Parathyroid adenoma (tissue), 2 donors: ENCODE data around the gene DNAH9.

ENCODE experiments used
- H2AFZ ChIP-seq: fragments of 300-600 bp; sonication (generic); one replicate; pipeline ENCODE4 v1.7.0; 2017; ENCODE audit warnings: antibody characterized with exemption, mild to moderate bottlenecking
- H3K27ac ChIP-seq: fragments of 300-600 bp; sonication (generic); one replicate; pipeline ENCODE4 v1.7.0; 2017
- H3K27me3 ChIP-seq: fragments of 300-600 bp; sonication (generic); one replicate; pipeline ENCODE4 v1.7.0; 2017; ENCODE audit warnings: low read length; ENCODE audit not compliant: control insufficient read depth, insufficient read depth
- H3K36me3 ChIP-seq: fragments of 300-600 bp; sonication (generic); one replicate; pipeline ENCODE4 v1.7.0; 2017; ENCODE audit warnings: low read length; ENCODE audit not compliant: control insufficient read depth, insufficient read depth
- H3K4me1 ChIP-seq: fragments of 300-600 bp; sonication (generic); one replicate; pipeline ENCODE4 v1.7.0; 2017; ENCODE audit warnings: control low read depth
- H3K4me2 ChIP-seq: fragments of 300-600 bp; sonication (generic); one replicate; pipeline ENCODE4 v1.7.0; 2017; ENCODE audit warnings: low read length
- H3K4me3 ChIP-seq: fragments of 300-600 bp; sonication (generic); one replicate; pipeline ENCODE4 v1.7.0; 2017; ENCODE audit warnings: low read depth, low read length
- H3K79me2 ChIP-seq: fragments of 300-600 bp; sonication (generic); one replicate; pipeline ENCODE4 v1.7.0; 2017; ENCODE audit warnings: control low read depth
- H3K9ac ChIP-seq: fragments of 300-600 bp; sonication (generic); one replicate; pipeline ENCODE4 v1.7.0; 2017; ENCODE audit warnings: mild to moderate bottlenecking
- H3K9me3 ChIP-seq: fragments of 300-600 bp; sonication (generic); one replicate; pipeline ENCODE4 v1.7.0; 2017; ENCODE audit warnings: low read length; ENCODE audit not compliant: control insufficient read depth
- TF ChIP-seq, protein P1 (sequence below): fragments of 300-600 bp; sonication (generic); IDR thresholded peaks from one replicate; pipeline ENCODE4 v1.7.0; 2017; ENCODE audit warnings: antibody characterized with exemption, mild to moderate bottlenecking
- donor health status: primary hyperparathyroidism.

DNAH9 gene

DNA sequence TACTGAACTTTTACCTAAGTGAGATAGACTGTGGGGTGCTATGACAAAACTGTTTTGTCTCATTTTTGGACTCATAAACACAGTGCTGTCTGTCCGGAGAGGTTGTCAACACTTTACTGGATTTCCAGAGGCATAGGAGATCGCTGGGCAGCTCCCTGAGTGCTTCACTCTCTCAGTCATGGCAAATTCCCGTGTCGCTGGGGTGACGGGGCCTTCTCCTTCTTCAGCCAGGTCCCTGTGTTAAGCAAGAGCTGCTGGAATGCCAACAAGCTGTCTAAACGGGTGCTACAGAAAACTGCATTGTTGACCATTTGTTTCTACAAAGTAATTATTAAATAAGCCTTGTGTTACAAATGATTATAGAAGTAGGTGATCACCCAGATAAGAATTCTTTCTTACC lies 141.6 kb downstream of the DNAH9 start:
- Histone ChIP-seq H3K4me3 (no peak overlapping the region), H3K9me3 (no peaks in the 10 kb centered on the region), H3K9ac (no peak overlapping the region), H3K79me2 (no peaks in the 10 kb centered on the region), H3K27me3 (no peaks in the 10 kb centered on the region), H3K4me2 (no peak overlapping the region), H3K36me3 (no peaks in the 10 kb centered on the region), H3K27ac (no peak overlapping the region), H2AFZ (no peak overlapping the region), H3K4me1 (no peaks in the 10 kb centered on the region)
- TF ChIP-seq, protein P1, sequence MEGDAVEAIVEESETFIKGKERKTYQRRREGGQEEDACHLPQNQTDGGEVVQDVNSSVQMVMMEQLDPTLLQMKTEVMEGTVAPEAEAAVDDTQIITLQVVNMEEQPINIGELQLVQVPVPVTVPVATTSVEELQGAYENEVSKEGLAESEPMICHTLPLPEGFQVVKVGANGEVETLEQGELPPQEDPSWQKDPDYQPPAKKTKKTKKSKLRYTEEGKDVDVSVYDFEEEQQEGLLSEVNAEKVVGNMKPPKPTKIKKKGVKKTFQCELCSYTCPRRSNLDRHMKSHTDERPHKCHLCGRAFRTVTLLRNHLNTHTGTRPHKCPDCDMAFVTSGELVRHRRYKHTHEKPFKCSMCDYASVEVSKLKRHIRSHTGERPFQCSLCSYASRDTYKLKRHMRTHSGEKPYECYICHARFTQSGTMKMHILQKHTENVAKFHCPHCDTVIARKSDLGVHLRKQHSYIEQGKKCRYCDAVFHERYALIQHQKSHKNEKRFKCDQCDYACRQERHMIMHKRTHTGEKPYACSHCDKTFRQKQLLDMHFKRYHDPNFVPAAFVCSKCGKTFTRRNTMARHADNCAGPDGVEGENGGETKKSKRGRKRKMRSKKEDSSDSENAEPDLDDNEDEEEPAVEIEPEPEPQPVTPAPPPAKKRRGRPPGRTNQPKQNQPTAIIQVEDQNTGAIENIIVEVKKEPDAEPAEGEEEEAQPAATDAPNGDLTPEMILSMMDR: no peak

DNA sequence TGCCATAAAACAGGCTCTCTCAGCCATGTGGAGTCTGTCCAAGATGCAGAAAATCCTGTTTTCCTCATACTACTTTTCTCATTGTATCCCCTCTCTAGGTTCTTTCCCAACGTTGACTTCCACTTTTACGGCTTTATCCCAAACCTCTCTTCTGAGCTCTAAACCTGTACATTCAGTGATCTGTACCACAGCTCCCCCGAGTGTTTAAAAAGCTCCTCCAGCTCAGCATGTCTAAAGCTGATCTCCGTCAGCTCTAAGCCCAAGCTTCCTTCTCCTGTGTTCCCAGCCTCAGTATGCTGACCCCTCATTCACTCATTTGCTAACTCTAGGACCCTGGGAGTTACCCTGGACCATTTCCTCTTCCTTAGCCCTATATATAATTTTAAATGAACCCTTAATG lies 144.6 kb downstream of the DNAH9 start:
- Histone ChIP-seq H3K4me3 (no peak overlapping the region), H3K4me2 (no peak overlapping the region), H3K79me2 (no peaks in the 10 kb centered on the region), H2AFZ (no peak overlapping the region), H3K27me3 (no peaks in the 10 kb centered on the region), H3K9me3 (no peaks in the 10 kb centered on the region), H3K27ac (no peak overlapping the region), H3K36me3 (no peaks in the 10 kb centered on the region), H3K4me1 (no peaks in the 10 kb centered on the region), H3K9ac (no peak overlapping the region)
- TF ChIP-seq, protein P1: no peak

DNA sequence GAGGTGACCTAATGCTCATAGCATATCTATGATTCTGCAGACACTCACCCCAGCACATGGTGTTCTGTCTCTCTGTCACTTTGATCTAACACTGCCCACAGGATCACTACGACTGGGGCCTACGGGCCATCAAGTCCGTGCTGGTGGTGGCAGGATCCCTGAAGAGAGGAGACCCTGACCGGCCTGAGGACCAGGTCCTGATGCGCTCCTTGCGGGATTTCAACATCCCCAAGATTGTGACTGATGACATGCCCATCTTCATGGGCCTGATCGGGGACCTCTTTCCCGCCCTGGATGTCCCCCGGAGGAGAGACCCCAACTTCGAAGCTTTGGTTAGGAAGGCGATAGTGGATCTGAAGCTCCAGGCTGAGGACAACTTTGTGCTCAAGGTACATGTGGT lies 146.4 kb downstream of the DNAH9 start:
- Histone ChIP-seq H3K9ac (no peak overlapping the region), H3K27me3 (no peaks in the 10 kb centered on the region), H3K4me1 (no peaks in the 10 kb centered on the region), H3K79me2 (no peaks in the 10 kb centered on the region), H3K27ac (no peak overlapping the region), H2AFZ (no peak overlapping the region), H3K9me3 (no peaks in the 10 kb centered on the region), H3K4me3 (no peak overlapping the region), H3K36me3 (no peaks in the 10 kb centered on the region), H3K4me2 (no peak overlapping the region)
- TF ChIP-seq, protein P1: no peak

- no peak overlapping the region for H3K9ac ChIP-seq
- no peaks in the 10 kb centered on the region for H3K79me2 ChIP-seq
- H3K4me2 ChIP-seq: no peak overlapping the region
- no peaks in the 10 kb centered on the region for H3K36me3 ChIP-seq
- H3K4me1 ChIP-seq: no peaks in the 10 kb centered on the region
- no peaks in the 10 kb centered on the region for H3K9me3 ChIP-seq
- H2AFZ ChIP-seq: no peak overlapping the region
- no peak overlapping the region for H3K27ac ChIP-seq
- no peak overlapping the region for H3K4me3 ChIP-seq
- TF ChIP-seq, protein P1: no peak
- H3K27me3 ChIP-seq: no peaks in the 10 kb centered on the region
Measured at GRCh38 chr17:11747441-11747840, 149.2 kb downstream of the DNAH9 start.

DNA sequence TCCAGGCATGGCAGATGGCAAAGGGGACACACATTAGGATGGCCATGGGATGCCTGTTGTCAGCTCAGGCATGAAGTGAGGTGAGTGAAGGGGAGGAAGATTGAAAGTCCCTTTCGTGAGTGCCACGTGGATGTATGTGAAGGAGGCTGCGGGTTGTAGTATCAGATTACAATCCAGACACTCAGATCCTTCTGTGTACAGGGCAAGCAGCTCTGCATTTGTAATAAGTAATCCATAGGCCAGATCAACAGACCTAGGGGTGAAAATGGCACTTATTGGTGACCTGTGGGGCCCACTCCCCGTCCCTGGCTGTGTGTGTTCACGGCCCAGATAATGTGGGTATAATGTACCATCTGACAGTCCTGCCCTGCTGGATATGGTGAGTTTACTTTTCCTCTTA lies 159.5 kb downstream of the DNAH9 start:
- H3K36me3 ChIP-seq: no peaks in the 10 kb centered on the region
- no peak overlapping the region for H3K27ac ChIP-seq
- H3K4me2 ChIP-seq: no peak overlapping the region
- no peaks in the 10 kb centered on the region for H3K4me1 ChIP-seq
- H3K4me3 ChIP-seq: no peak overlapping the region
- H3K27me3 ChIP-seq: no peaks in the 10 kb centered on the region
- H3K79me2 ChIP-seq: no peaks in the 10 kb centered on the region
- TF ChIP-seq, protein P1: no peak
- no peaks in the 10 kb centered on the region for H3K9me3 ChIP-seq
- H2AFZ ChIP-seq: no peak overlapping the region
- no peak overlapping the region for H3K9ac ChIP-seq
